Stimulated activated CD4-positive, alpha-beta T cell treated with anti-CD3 and anti-CD28 coated beads, TNF-alpha, amount 100 ng/mL, for 4 hours (primary cell): ENCODE data around the gene BANP.
"Not testable (repeated sequence)": the region's sequence is repeated elsewhere in the genome, so short reads cannot be mapped to it uniquely, and the experiment has no call there.

Experiments
- DNase-seq, 3 experiments: peaks; one replicate each; pipeline ENCODE4 v3.0.0-alpha.2; 2020; ENCODE audit warnings: low read depth in 3 of 3

The BANP gene

DNA sequence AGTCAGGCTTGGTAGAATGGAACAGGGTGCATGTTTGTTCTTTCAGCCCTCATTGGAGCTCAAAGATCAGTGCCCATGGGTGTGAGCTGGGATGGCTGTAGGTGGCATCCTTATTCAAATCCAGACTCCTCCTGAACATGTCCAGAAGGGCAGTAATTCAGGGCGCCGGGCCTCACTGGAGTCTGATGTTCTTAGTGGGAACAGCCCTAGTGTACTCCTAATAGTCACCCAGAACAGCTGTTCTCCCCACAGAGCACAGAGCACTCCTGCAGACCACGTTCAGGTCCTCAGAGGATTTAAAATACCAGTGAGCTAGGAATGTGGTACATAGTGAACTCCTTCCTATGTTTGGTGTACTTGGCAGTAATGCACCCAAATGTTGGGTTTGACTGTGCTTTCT lies 96.2 kb downstream of the BANP start:
- DNase-seq, result no peak

DNA sequence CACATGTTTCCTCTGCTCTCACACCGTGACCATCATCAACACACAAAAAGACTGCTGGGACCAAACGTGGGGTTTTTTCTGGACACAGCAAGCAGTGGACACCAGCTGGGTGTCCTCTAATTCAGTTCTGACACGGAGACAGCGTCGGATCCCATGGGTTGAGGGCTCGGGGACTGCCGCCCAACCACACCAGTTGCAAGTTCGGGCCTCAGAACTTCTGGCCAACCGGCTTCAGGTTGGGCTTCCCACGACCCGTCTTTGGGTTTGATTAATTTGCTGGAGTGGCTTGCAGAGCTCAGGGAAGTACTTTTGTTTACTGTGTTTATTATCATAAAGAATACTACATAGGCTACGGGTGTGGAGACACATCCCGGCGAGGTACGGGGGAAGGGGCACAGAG lies 97.8 kb downstream of the BANP start:
- DNase-seq, result no peak

DNA sequence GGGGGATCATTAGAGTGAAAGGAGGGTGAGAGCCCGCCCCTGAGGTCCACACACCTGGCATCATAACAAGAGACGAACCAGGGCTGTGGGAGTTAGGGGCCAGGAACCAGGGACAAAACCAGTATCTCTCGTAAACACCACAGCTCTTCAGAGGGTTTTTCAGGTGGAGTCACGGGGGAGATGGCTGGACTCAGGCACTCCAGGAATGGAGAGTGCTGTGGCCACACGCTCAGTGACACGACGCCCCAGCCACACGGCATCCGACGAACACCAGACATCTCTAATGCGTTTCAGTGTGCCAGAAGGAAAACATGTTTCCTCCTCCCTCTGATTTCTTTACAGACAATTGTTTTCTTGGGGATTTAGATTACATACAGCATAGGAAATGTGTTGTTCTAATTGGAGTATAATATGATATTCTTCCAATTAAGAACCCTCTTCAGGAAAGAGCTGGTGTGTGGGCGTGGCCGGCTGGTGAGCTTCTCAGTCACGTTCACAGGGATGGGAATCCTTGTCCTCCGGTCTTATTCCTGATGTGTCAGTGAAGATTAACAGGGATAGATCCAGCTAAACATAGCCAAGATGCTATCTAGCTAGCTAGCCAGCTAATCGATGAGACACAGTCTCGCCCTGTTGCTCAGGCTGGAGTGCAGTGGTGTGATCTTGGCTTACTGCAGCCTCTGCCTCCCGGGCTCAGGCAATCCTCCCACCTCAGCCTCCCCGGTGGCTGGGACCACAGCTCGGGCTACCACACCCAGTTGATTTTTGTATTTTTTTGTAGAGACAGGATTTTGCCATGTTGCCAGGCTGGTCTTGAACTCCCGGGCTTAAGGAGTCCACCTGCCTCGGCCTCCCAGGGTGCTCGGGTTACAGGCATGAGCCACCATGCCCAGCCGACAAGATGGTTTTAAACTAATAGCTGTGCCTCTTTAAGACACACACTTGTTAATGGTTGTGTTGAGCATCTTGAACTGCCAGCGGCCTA lies 98.6 kb downstream of the BANP start:
- no peak for DNase-seq

DNA sequence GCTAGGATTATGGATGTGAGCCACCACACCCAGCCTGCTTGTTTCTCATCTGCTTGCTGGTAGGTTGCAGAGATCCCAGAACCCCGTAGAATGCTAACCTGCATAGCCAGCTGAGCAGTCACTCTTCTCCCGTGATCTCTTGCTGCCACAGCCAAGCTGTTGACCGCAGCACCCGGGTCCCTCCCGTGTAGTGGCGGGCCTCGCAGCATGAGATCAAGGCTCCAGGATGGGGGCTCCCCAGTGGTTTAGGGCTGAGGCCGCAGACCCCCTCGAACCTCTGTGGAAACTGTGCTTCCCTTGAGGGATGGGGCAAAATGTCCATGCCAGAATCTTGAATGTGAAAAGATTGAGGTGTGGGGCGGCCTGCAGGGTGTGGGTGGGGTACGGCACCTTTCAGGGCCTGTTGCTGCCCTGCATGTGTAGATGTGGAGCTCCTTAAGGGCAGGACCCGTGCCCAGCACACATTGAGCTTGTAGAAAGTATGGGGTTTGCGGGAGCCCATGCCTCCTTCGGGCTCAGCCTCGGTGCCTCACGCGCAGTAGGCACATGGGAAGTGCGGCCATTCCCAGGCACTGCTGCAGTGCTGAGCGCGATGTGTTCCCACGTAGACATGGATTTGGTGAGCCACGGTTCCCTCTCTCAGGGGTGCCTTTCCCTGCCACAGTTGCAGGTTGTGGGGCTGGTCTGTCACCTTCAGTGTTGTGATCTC lies 99.9 kb downstream of the BANP start:
- DNase-seq, result no peak

DNA sequence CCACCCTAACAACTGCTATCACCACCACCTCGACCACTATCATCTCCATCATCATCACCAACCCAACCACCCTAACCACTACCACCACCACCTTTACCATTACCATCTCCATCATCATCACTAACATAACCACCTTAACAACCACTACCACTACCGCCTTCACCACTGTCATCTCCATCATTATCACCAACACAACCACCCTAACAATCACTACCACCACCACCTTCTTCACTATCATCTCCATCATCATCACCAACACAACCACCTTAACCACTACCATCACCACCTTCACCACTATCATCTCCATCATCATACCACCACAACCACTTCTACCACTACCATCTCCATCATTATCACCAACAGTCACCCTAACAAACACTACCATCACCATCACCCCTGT lies 101.4 kb downstream of the BANP start:
- no peak for DNase-seq

DNA sequence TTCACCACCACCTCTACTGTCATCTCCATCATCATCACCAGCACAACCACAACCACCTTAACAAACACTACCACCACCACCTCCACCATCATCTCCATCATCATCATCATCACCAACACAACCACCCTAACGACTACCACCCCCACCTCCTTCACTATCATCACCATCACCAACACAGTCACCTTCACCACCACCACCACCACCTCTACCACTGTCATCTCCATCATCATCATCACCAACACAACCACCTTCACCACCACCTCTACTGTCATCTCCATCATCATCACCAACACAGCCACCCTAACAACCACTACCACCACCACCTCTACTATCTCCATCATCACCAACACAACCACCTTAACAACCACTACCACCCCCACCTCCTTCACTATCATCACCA lies 102.2 kb downstream of the BANP start:
- DNase-seq, result not testable (repeated sequence)

DNA sequence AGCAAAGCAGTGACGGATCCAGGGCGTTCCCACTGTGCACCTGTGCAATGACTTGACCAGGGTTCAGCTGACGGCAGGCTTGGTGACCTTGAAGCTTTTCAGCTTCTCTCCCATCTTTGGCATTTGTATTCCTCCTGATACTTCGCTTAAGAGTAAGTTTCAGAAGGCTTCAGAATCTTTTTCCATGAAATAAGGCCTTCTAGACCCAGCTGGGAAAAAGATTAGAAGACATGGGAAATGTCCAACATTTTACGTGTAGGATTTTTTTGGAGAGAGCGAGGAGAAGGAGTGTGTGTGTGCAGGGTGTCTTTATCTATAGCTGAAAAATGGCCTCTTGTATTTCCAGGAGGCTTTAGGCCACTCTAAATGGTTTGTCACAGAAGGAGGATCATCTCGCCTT lies 104.1 kb downstream of the BANP start:
- DNase-seq, result no peak

DNA sequence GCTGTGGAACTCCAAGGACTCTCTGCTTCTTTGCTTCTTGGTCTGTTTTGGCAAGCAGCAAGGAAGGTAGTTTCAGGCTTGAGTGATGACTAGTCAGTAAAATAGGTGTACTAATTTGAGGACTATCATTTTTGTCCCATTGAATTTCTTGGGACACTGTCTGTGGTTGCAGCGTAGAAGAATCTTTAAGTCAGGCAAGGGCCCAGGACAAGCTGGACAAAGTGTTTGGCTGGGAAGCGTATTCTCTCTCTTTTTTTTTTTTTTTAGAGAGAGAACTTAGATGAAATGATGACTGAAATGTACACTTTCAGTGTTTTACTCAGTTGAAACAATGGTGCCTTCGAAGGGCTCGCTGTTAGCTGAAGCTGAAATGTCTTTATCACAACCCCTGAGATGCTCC lies 105.0 kb downstream of the BANP start:
- DNase-seq, result no peak

DNA sequence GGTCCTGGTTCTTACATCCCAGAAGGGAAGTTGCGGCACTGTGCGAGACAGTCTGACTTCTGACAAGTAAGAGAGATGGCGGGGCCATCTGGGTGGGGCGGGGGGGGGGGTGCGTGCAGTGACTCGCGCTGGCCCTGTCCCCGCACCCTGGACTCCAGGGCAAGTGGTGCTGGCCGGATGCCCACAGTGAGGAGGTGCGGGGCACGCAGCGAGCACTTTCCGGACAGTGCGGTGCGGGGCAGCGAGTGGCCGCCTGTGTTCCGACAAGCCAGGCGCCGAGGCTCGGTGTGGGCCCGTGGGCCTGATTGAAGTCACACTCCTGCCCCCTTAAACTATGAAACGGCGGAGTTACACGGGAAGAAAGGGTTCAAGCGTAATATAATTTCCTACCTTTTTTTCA lies 106.4 kb downstream of the BANP start:
- no peak for DNase-seq

DNA sequence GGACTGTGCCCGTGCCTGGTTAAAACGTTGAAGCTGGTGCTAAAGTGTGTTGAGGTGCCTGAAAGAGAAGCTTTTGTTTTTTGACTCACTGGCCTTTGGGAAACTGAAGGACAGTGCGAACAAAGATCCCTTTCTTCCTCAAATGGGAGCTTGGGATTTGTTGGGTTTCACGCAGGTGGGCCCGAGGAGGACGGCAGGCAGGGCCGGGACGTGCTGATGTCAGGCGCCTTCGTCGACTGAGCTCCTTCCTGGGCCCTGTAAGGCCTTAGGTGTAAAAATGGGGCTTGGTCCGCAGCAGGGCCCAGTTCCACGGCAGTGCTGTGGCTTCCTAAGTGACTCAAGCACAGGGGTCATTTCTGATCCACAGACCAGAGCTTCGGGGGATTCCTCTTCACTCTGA lies 106.9 kb downstream of the BANP start:
- DNase-seq, result no peak

DNA sequence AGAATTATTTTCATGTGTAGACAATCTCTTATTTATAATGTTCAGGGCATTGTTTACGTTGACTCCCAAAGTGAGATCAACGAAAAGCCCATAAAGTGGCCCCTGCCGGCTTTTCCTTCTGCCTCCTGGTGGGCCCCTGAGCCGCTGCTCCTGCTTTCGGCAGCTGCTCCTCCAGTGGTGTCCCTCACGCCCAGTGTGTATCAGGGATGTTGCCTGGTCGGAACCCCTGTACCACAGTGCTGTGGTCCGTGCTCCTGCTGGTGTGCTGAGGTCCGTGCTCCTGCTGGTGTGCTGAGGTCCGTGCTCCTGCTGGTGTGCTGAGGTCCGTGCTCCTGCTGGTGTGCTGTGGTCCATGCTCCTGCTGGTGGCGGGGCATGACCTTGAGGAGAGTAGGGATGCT lies 107.6 kb downstream of the BANP start:
- no peak for DNase-seq

DNA sequence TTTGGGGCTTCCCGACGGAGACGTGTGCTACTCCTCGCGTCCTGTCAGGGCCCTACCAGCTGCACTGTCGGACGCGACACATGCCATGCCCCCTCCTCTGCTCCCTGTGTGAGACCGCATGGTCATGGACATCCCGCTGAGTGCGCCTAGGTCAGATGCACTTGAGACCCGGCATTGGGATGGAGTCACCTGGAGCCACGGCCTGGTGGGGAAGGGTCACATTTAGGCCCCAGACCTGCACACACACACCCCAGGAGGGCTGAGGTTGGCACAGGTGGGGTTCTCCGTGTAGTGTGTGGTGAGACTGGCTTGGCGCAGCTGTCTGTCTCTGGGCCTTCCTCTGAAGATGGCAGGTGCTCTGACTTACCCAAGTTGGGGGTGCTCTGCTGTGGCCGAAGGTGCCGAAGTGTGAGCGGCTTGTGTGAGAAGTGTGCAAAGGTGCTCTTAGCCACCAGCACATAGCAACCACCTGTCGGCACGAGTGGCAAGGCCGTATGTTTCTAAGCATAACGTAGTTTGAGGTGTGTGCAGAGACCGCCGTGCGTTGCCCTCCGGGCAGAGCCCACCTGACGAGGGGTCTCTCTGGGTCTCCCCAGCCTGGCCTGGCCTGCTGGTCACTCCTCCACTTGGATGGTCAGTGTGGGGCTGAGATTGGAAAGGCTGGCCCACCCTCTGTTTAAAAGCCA lies 108.6 kb downstream of the BANP start:
- no peak for DNase-seq

DNA sequence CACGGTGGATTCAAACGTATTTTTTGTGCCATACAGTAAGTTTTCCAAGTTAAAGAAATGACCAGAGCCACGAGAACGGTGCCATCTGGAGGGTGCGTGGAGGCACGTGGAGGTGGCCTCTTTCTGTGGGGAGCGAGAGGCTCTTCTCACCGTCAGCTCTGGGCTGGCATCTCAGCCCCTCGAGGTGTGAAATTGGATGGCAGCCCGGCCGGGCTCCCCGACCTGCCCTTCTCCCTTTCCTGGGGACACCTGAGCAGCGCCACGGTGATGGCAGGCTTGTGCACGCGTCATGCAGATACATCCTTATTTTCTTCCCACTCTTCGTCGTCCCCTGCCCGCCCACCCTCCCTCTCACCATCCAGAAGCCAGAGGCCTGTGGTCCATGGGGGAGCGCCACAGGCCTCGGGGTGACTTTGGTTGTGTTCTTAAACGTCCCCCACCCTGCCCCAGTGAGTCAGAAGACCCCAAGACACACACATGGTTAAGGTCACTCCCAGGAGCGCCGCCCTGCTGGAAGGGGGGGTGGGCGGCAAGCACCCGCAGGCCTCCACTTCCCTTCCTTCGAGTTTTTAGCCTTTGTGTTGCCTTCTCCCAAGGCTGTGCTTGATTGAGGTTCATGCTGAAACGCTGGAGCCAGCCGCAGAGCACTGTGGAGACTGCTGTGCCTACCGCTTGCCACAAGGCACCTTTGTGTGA lies 109.4 kb downstream of the BANP start:
- DNase-seq, result no peak

DNA sequence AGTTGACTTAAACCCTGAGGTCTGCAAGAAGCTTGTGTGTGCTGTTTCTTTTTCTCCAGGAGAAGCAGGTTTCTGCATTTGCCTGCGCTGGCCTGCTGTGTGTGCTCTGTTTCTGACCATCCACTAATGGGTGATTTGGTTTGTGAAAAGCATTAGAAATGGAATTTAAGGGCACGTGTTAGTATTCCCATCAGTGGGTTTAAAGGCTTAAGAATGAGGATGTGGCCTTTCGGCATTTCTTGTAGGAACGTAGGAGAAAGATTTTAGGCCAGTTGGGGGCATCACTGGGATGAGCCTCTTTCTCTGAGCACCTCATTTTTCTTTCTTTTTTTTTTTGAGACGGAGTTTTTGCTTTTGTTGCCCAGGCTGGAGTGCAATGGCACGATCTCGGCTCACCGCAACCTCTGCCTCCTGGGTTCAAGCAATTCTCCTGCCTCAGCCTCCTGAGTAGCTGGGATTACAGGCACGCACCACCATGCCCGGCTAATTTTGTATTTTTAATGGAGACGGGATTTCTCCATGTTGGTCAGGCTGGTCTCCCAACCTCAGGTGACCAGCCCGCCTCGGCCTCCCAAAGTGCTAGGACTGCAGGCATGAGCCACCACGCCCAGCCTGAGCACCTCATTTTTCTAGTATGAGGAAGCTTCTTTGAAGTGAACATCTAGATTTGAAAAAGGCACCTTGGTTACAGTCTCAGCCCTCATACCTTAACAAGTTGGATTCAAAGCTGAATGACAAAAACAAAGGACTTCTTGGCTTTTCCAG lies 110.3 kb downstream of the BANP start:
- DNase-seq, result no peak

DNA sequence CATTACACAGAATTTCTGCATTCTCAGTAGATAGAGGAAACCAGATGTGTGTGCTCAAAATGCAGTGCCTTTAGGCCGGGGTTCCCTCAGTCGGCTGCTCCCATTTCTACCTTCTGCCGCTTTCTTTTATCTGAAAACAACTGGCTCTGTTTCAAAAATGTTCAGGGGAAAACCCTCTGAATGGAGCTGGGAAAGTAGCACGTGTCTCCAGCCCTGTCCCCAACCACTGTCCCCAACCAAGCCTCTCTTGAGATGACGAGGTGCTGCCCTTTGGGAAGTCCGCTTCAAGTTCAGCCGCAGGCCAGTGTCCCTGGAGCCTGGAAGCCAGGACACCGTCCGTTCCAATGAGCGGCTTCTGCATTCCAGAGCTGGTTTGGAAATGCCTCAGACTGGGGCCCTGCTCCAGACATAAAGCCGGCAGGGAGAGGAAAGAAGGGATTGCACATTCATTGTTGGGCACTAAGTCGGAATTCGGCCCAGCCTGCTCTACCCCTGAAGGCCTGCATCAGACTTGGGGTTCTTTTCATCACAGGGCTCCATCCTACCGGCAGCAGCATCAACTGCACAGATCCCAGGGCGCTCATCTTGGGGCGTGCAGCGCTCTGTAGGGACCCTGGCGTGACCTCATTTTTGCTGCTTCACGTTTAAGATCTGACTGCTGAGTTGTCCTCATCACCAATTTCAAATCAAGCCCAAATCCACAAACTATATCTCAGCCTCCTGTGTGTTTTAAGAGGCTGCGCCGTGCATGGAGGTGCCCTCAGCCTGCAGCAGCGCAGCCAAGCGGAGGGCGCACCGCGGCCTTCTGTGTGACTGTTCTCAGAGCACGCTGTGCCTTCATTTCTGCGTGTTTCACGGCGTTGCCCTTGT lies 111.3 kb downstream of the BANP start:
- no peak for DNase-seq

DNA sequence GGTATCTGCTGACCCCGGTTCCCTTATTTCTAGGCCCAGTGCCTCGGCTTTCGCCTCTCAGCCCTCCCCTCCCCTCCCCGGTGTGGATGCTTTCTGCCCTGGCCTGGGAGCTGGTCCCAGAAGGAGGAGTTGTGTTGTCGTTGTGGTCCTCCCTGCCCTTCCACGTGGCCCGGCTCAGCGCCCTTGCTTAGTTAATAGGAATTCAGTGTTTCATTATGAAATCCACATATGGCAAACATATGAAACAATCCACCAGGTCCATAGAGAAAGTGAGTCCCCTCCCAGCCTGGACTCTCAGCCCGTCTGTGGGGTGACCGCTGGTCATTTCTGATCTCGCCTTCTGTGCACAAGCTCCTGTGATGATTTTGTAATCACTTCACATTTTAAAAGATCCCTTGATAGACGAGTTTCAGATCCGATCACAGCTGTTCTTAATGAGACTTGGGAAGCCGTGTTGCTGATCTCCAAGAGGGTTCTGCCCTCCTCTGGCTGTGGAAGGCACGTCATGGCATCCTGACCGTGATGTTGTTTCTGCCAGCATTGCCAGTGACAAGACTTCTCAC lies 112.1 kb downstream of the BANP start:
- no peak for DNase-seq

DNA sequence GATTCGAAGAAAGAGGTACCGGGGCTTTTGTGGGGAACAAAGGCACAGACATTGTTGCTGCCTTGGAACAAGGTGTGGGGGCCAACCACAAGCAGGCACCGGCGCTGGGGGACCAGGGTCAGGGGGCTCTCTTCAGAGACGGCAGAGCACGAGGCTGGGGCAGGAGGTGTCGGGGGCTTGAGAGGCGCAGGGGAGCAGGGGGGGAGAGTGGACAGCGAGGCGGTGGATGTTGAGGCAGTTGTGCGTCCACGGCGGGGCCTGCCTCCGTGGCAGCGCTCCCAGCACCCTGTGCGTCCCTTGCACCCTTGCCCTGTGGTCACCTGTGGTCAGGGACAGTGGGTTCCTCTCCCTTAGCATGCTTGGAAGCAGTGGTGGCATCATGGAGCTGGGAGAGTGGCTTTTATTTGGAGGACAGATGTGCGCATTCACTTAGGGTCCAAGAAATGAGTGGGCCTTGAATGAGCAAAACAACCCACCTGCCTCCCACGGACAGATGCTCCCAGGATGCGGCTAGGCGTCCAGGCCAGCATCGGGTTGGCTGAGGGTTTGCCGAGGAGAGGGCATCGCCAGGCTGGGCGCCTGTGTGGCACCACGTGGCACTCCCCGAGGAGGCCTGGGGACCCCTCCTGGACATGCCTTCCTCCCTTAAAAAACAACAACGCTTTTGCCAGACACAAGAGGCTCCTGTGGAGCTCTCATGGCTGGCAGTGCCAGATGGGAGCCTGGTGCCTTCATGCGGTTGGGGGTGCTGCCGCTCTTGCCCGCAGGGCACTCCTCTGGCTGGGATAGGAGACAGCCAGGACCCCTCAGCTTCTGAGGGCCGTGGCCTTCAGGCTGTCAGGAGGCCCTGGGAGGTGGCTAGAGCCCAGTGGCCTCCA lies 113.0 kb downstream of the BANP start:
- DNase-seq, result no peak

DNA sequence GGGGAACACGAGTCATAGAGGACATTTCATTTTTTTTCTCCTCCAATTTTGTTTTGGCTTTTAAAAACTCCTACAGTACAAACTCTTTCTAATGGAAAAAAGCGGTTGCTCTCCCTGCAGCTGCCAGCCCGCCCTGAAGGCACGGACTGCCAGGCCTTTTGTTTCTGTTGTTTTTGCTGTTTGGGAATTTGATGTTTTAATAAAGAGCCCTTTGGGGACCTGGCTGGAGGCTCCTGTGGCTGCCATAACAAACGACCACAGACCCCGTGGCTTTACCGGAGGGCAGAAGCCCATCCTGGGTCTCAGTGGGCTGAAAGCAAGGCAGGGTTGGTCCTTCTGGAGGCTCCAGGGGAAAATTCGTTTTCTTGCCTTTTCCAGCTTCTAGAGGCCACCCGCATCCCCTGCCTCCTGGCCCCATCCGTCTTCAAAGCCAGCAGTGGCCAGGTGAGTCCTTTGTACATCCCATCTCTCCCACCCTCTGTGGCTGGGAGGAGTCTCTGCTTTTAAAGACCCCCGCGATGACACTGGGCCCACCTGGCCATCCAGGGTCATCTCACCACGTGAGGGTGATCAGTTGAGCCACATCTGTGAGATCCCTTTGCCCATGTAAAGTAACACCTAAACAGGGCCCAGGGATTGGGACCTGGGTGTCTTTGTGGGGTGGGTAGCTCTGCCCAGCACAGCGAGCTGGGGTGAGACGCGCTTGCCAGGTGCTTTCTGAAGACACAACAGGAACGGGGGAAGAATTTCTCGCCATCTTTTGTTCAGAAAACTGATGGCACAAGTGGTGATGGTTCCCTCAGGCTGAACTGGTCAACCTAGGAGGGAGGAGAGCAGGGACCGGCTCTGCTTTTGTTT lies 113.9 kb downstream of the BANP start:
- no peak for DNase-seq
